Spleen (tissue), 11 donors: ENCODE data around the gene CWC25. TPM values are rescaled to one million over a fixed set of nuclear protein-coding genes. Genes with fewer than 3 reads are reported as not detected.

Experiments
- DNase-seq: peaks from one replicate; pipeline ENCODE4 v3.0.0-alpha.2; 2020
- H3K27ac ChIP-seq, 8 donors: fragments of 200-600 bp; sonication (generic) in 7 of 8; 1 replicate in 4 of 8; 2 replicates in 4 of 8; pipeline versions ENCODE4 v1.5.0 to v1.8.0; 2016 to 2021; ENCODE audit warnings: inconsistent platforms in 4 of 8, mild to moderate bottlenecking in 4 of 8, moderate library complexity in 1 of 8
- H3K27me3 ChIP-seq, 7 donors: fragments of 200-600 bp; sonication (generic) in 6 of 7; replicated peaks in 1 of 7; 1 replicate in 4 of 7; 2 replicates in 3 of 7; pipeline versions ENCODE4 v1.5.0 to v1.8.0; 2016 to 2021; ENCODE audit warnings: inconsistent platforms in 3 of 7, mild to moderate bottlenecking in 1 of 7
- H3K36me3 ChIP-seq, 6 donors: fragments of 200-600 bp; sonication (generic) in 5 of 6; 1 replicate in 4 of 6; 2 replicates in 2 of 6; pipeline versions ENCODE4 v1.5.0 to v1.8.0; 2016 to 2021; ENCODE audit warnings: inconsistent platforms in 2 of 6
- H3K4me1 ChIP-seq, 6 donors: fragments of 200-600 bp; sonication (generic) in 5 of 6; 1 replicate in 3 of 6; 2 replicates in 3 of 6; pipeline versions ENCODE4 v1.5.0 to v1.8.0; 2016 to 2021; ENCODE audit warnings: inconsistent platforms in 3 of 6
- H3K4me3 ChIP-seq, 8 donors: fragments of 200-600 bp; sonication (generic) in 7 of 8; 1 replicate in 4 of 8; 2 replicates in 4 of 8; pipeline versions ENCODE4 v1.5.0 to v1.8.0; 2016 to 2021; ENCODE audit warnings: inconsistent platforms in 4 of 8, mild to moderate bottlenecking in 4 of 8, moderate library complexity in 2 of 8
- H3K9me3 ChIP-seq, 8 donors: fragments of 200-600 bp; sonication (generic) in 7 of 8; 1 replicate in 4 of 8; 2 replicates in 4 of 8; pipeline versions ENCODE4 v1.5.0 to v1.8.0; 2016 to 2021; ENCODE audit warnings: inconsistent platforms in 4 of 8
- POLR2A ChIP-seq, 3 donors: fragments of 450-650 bp; IDR thresholded peaks; one replicate each; pipeline ENCODE4 v1.5.1; 2017; ENCODE audit warnings: antibody characterized with exemption in 3 of 3, mild to moderate bottlenecking in 1 of 3
- POLR2AphosphoS5 ChIP-seq, 3 donors: sonication (generic); formaldehyde crosslinking; IDR thresholded peaks; one replicate each; pipeline ENCODE4 v1.5.1; 2017; ENCODE audit warnings: antibody characterized with exemption in 3 of 3
- WGBS, 5 donors: extraction: QIAGEN DNeasy Blood & Tissue Kit in 3 of 5; methylation state at CpG; one replicate each; pipeline versions ENCODE4 v1.1.5 to v1.1.7; 2013 to 2018; 5-methylcytosine and 5-hydroxymethylcytosine counted together
- intact Hi-C: fragments of 100-400 bp; cut with DNase I; formaldehyde crosslinking; loops from one replicate; pipeline ENCODE4 v1.15.0; 2023; ENCODE audit warnings: low total_unique reads
- polyA plus RNA-seq, 3 donors: library from polyadenylated mRNA; stranded (reverse); fragments of 200-250 nt; gene quantifications; one replicate each; pipeline ENCODE4 v1.2.1, GENCODE V29; 2013
- total RNA-seq, 7 donors: library from RNA; depleted of rRNA in 3 of 7; stranded (reverse); fragments of >200 nt in 3 of 7; fragmentation: NEBNext Ultra II Directional in 4 of 7; extraction: Animal tissue kit (Norgen Biotek cat#: 25700) in 4 of 7; gene quantifications; one replicate each; pipeline versions ENCODE4 v1.1.0 to v1.2.1, GENCODE V29; 2016 to 2021
- TF ChIP-seq, protein P1 (sequence below), 11 experiments: fragments of 200-600 bp in 7 of 11; fragments of 450-650 bp in 4 of 11; sonication (generic) in 4 of 11; IDR thresholded peaks in 8 of 11; conservative IDR thresholded peaks in 3 of 11; 1 replicate in 7 of 11; 2 replicates in 4 of 11; pipeline versions ENCODE4 v1.4.0 to v1.8.0; 2016 to 2021; ENCODE audit warnings: antibody characterized with exemption in 11 of 11, inconsistent platforms in 4 of 11, mild to moderate bottlenecking in 1 of 11
- donor health status: healthy with polysubstance abuse.
- donor health status: DM: no; HTN: no; CAD: no; lungs with moderate emphysema.
- donor health status: DM: no; HTN: no; CAD: no.
- donor health status: Bipolar disorder and iron deficiency.
- donor health status: healthy.
- donor health status: DM: no; HTN: no; CAD: no.
- donor health status: DM: yes; HTN: yes; CAD: no.

The CWC25 gene
- total and polyA plus RNA-seq, 10 donors: 14.7 to 32.8 (median 26.9) TPM

DNA sequence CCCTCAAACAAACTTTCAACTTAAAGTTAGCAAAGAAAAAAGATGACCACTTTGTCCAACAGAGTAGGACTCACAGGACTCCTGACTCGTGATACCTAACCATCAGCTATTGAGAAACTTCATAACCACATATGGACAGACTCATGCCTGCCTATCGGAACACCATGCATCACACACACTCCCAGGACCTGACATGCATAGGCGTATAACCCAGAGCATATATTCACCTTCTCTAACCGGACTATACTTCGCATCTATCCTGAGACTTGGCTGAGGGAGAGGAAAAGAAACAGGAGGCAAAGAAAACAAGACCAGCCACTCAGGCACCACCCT lies 28.0 kb downstream of the CWC25 start:
- Histone ChIP-seq H3K9me3 (no peaks in the 10 kb centered on the region), H3K27ac (peak overlapping the region in 2 of 8 donors; percentile 99 to 100), H3K4me1 (peaks cover 15 to 74% (median 42%) of the 10 kb centered on the region in 6 donors), H3K4me3 (peak overlapping the region in 2 of 8 donors; percentile 86 to 96), H3K36me3 (peaks cover 0 to 51% (median 13%) of the 10 kb centered on the region in 6 donors), H3K27me3 (no peaks in the 10 kb centered on the region)
- 71 to 88% (median 76%) methylated on average over 5 of the region's 5 CpGs for WGBS, 5 donors
- no peak for DNase-seq
- intact Hi-C loops: no loop called here
- TF ChIP-seq POLR2A (IDR thresholded peaks at IDR 0.05): no peak
- no peak for TF ChIP-seq POLR2AphosphoS5 (IDR thresholded peaks at IDR 0.05)
- TF ChIP-seq, protein P1, sequence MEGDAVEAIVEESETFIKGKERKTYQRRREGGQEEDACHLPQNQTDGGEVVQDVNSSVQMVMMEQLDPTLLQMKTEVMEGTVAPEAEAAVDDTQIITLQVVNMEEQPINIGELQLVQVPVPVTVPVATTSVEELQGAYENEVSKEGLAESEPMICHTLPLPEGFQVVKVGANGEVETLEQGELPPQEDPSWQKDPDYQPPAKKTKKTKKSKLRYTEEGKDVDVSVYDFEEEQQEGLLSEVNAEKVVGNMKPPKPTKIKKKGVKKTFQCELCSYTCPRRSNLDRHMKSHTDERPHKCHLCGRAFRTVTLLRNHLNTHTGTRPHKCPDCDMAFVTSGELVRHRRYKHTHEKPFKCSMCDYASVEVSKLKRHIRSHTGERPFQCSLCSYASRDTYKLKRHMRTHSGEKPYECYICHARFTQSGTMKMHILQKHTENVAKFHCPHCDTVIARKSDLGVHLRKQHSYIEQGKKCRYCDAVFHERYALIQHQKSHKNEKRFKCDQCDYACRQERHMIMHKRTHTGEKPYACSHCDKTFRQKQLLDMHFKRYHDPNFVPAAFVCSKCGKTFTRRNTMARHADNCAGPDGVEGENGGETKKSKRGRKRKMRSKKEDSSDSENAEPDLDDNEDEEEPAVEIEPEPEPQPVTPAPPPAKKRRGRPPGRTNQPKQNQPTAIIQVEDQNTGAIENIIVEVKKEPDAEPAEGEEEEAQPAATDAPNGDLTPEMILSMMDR (IDR thresholded peaks at IDR 0.05 in 8 of 11, conservative IDR thresholded peaks at IDR 0.05 in 3 of 11): no peak

DNA sequence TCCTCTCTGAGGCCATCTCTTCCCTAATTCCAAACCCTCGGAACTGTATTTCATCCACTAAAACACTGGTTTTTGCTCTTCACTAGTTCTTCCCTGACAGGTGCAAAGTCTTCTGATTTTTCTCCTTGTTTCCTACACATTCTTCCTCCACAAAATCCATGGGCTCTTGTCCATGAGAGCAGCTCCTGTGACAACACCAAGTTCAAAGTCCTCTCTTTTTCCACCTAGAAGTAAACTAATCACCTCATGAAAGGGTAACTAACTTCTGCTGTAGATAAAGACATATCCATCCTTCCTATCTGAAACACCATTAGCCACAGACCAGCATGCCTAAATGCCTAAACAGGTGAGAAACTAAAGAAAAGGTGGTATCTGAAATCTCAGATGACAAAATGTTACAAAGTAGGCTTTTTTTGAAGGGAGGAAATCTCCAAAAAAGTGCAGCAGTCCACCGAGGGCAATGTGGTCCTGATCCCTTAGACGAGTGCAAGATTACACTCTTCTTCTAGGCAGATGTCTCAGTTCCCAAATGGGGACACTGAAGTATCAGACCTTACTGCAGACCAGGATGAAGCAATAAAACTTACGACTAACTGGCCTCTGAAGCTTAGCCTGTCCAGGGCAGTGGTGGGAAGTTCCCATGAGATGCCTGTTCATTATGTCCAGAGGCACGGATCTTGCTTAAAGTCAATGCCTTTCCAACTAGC lies 28.5 kb downstream of the CWC25 start:
- no peaks in the 10 kb centered on the region for H3K9me3 ChIP-seq
- TF ChIP-seq, protein P1 (IDR thresholded peaks at IDR 0.05 in 8 of 11, conservative IDR thresholded peaks at IDR 0.05 in 3 of 11): no peak
- TF ChIP-seq POLR2AphosphoS5 (IDR thresholded peaks at IDR 0.05) (no peak), POLR2A (IDR thresholded peaks at IDR 0.05) (no peak)
- H3K4me3 ChIP-seq: peak overlapping the region in 1 of 8 donors; percentile 86
- H3K36me3 ChIP-seq: peaks cover 0 to 49% (median 8%) of the 10 kb centered on the region in 6 donors
- H3K4me1 ChIP-seq: peaks cover 15 to 74% (median 42%) of the 10 kb centered on the region in 6 donors
- peak overlapping the region in 2 of 8 donors; percentile 99 to 100 for H3K27ac ChIP-seq
- H3K27me3 ChIP-seq: no peaks in the 10 kb centered on the region
- 57 to 83% (median 65%) methylated on average over 5 of the region's 5 CpGs for WGBS, 5 donors
- intact Hi-C loops: no loop called here
- no peak for DNase-seq

DNA sequence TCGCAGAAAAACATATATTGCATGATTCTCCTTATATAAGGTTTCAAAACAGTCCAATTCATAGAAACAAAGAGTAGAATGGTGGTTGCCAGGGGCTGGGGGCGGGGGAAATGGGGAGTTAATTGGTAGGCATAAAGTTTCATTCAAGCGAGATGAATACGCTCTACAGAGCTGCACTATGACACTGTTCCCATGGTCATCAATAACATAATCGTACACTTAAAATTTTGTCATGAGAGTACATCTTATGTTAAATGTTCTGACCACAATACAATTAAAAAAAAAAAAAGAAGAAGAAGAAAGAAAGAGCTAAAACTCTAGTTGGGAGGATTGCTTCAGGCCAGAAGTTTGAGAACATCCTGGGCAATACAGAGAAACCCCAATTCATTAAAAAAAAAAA lies 30.9 kb downstream of the CWC25 start:
- H3K9me3 ChIP-seq: no peaks in the 10 kb centered on the region
- H3K27me3 ChIP-seq: no peaks in the 10 kb centered on the region
- TF ChIP-seq, protein P1 (IDR thresholded peaks at IDR 0.05 in 8 of 11, conservative IDR thresholded peaks at IDR 0.05 in 3 of 11): no peak
- TF ChIP-seq POLR2A (IDR thresholded peaks at IDR 0.05) (no peak), POLR2AphosphoS5 (IDR thresholded peaks at IDR 0.05) (no peak)
- intact Hi-C loops: no loop called here
- 91 to 96% (median 94%) methylated on average over 5 of the region's 5 CpGs for WGBS, 5 donors
- peaks cover 17 to 84% (median 45%) of the 10 kb centered on the region in 6 donors for H3K4me1 ChIP-seq
- H3K36me3 ChIP-seq: peaks cover 0 to 42% (median 2%) of the 10 kb centered on the region in 6 donors
- DNase-seq: no peak
- no peak overlapping the region for H3K27ac ChIP-seq
- no peak overlapping the region for H3K4me3 ChIP-seq

DNA sequence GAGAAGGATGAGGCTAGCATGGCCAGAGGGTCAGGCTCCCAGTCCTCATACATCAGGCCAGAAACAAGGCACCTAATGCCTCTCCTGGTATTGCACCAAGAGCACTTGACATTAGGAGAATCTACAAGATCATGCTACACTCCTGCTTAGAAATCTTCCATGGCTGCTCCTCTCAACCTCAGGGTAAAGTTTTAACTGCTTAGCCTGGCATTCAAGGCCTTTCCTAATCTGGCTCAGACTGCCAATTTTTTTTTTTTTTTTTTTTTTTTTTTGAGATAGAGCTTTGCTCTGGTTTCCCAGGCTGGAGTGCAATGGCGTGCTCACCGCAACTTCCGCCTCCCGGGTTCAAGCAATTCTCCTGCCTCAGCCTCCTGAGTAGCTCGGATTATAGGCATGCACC lies 34.0 kb downstream of the CWC25 start:
- intact Hi-C loops: no loop called here
- WGBS, 5 donors: 80 to 97% (median 95%) methylated on average over 5 of the region's 5 CpGs

More for the DNA sequence above, 34.0 kb downstream of the CWC25 start:
- peaks cover 2 to 57% (median 20%) of the 10 kb centered on the region in 6 donors for H3K4me1 ChIP-seq
- no peak overlapping the region for H3K27ac ChIP-seq
- no peaks in the 10 kb centered on the region for H3K27me3 ChIP-seq
- H3K9me3 ChIP-seq: no peaks in the 10 kb centered on the region
- peaks cover 0 to 50% (median 10%) of the 10 kb centered on the region in 6 donors for H3K36me3 ChIP-seq
- H3K4me3 ChIP-seq: no peak overlapping the region
- DNase-seq: no peak
- TF ChIP-seq POLR2AphosphoS5 (IDR thresholded peaks at IDR 0.05) (no peak), POLR2A (IDR thresholded peaks at IDR 0.05) (no peak)
- TF ChIP-seq, protein P1 (IDR thresholded peaks at IDR 0.05 in 8 of 11, conservative IDR thresholded peaks at IDR 0.05 in 3 of 11): no peak
